ENCODE data around the gene SCD5.
"Not testable (repeated sequence)": the region's sequence is repeated elsewhere in the genome, so short reads cannot be mapped to it uniquely, and the experiment has no call there.

The SCD5 gene

DNA sequence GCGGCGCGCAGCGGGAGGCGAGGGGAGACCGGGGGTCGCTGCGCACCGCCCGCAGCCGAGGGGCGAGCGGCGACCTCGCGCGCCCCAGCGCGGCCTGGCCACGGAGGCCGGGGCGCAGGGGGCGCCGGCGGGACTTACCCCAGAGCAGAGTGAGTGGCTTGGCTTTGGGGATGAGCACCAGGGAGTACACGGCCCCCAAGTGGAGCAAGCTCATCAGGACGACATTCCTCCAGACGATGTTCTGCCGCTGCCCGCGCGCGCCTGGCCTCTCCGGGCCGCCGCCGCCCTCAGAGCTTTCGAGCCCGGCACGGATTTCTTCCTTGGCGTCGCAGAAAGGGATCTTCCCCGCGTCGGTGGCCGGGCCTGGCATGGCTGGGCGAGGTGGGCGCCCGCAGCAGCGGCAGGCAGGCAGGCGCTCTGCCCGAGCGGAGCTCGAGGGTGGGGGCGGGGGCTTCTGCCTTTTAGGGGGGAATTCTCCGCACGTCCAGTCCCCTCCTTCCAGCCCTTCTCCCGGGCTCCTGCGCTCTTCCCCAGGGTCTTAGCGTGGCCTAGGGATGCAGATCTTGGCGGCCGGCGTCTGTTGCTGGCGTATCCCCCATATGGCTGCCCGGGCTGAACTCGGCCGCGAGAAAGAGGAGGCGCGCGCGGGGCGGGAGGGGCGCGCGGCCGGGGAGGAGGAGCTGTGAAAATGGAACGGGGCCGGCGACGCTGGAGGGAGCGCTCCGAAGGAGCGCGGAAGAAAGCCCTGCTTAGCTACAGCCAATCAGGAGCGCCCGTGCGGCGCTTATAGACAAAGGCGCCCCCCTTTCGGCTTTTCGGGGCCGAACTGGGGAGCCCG is at the start of gene SCD5:
TSS of gene SCD5 (minus strand) at position 629 of the 838 bp plus-strand sequence. CDS start at position 370, 259 bp downstream.
- in situ Hi-C loops (cut with MboI; ENCODE audit: low sequenced_read_pairs) = no loop called here

GRCh38 chr4:82842593-82842992 is 44.0 kb upstream of the SCD5 start:
- in situ Hi-C loops (cut with MboI; ENCODE audit: low sequenced_read_pairs) = no loop called here

DNA sequence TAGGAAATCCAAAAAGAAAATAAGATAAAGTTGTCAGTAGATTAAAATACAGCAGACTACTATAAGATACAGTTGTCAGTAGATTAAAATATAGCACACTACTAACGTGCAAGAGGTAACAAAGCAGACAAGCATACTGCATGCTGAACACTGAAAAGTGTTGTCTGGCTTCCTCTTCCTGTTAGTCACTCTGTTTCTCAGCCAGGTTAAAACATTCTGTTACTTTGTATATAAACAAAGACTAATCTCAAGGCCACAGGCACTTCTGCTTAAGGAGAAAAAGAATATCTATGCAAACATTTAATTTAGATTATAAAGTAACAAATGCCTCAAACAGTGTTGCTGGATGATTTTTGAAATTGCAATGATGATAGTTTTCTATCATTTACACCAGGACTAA is 41.0 kb upstream of the SCD5 start:
- in situ Hi-C loops (cut with MboI; ENCODE audit: low sequenced_read_pairs) = no loop called here

DNA sequence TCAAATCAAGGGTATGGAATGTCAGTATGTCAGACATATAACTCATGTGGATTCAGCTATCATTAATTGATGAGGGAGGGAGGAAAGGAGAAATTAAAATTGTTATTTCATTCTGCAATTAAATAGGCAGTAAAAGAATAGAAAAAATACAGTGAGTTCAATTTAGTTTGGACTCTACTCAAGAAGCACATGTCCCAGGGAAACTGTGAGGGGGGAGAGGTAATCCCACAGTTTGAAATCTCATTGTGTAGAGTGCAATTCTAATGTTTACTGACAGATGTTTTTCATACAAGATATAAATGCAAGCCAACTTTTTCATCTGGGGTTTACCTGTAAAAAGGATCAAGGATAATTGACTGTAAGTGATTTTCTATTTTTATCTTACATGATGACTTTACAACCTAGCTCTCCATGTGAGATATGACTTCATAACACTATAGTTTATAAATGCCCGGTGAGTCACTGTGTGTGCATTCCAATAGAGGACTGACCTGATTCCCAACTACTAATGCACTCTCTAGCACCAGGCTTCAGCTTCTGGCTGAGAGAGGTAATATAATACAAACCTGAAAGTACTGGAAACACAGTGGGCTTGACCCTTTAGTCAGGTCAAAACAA is 35.2 kb upstream of the SCD5 start:
- in situ Hi-C loops (cut with MboI; ENCODE audit: low sequenced_read_pairs) = no loop called here

DNA sequence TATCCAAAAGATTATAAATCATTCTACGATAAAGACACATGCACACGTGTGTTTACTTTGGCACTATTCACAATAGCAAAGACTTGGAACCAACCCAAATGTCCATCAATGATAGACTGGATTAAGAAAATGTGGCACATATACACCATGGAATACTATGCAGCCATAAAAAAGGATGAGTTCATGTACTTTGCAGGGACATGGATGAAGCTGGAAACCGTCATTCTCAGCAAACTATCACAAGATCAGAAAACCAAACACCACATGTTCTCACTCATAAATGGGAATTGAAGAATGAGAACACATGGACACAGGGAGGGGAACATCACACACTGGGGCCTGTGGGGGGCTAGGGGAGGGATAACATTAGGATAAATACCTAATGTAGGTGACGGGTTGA is 34.5 kb upstream of the SCD5 start:
- in situ Hi-C loops (cut with MboI; ENCODE audit: low sequenced_read_pairs) = not testable (repeated sequence)

GRCh38 chr4:82825425-82825824 is 26.8 kb upstream of the SCD5 start:
- in situ Hi-C loops (cut with MboI; ENCODE audit: low sequenced_read_pairs) = no loop called here

GRCh38 chr4:82823062-82823461 is 24.5 kb upstream of the SCD5 start:
- in situ Hi-C loops (cut with MboI; ENCODE audit: low sequenced_read_pairs) = no loop called here

GRCh38 chr4:82820689-82821088 is 22.1 kb upstream of the SCD5 start:
- in situ Hi-C loops (cut with MboI; ENCODE audit: low sequenced_read_pairs) = no loop called here

GRCh38 chr4:82818664-82819662 is 20.4 kb upstream of the SCD5 start:
- in situ Hi-C loops (cut with MboI; ENCODE audit: low sequenced_read_pairs) = no loop called here

DNA sequence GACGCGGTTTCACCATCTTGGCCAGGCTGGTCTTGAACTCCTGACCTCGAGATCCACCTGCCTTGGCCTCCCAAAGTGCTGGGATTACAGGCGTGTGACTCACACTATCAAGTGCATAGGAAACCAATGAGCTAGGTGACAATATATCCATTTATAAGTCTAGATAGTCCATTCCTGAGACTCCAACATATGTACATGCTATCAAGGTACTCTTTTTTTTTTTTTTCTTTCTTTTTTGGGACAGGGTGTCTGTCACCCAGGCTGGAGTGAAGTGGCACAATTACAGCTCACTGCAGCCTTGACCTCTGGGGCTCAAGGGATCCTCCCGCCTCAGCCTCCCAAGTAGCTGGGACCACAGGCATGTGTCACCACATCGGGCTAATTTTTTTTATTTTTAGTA is 18.3 kb upstream of the SCD5 start:
- in situ Hi-C loops (cut with MboI; ENCODE audit: low sequenced_read_pairs) = not testable (repeated sequence)

DNA sequence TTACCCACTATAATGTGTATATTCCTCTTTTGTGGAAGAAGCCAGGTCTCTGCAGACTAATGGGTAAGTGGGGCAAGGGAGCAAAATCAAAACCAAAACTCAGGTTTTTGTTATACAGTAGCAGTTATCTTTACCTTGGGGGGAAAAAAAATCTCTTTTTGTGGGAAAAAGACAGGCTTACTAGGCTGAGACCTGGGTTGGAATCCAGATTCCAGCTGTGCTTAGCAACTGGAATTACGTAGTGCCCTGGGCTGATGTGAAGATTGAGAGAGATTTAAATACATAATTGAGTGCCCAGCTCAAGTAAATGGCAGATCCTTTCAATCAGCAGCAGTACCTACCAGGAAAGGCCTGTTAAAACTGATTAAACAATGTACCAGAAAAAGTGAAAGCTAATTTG is 15.4 kb upstream of the SCD5 start:
- in situ Hi-C loops (cut with MboI; ENCODE audit: low sequenced_read_pairs) = no loop called here

DNA sequence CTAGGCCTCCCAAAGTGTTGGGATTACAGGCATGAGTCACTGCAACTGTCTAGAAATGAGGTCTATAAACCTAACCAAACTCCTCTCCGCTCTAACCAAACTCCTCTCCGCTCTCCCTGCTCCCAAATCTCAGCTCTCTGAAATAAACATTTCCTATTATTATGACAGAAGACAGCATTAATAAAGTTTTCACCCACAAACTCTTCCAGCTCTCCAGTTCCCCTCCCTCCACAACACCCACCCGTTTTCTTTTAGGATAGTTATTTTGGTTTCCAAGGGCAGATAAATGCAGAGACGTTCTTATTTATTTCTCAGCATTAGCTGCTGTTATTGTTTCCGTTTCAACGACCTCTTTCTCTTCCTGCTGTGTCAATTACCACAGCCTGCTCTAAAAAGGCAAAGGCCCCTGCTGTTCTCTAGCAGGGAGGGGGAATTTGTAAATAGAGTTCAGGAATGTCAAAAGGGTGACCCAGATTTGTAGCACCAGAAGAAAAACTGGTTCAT is 13.3 kb upstream of the SCD5 start:
- in situ Hi-C loops (cut with MboI; ENCODE audit: low sequenced_read_pairs) = no loop called here

GRCh38 chr4:82811392-82811791 is 12.8 kb upstream of the SCD5 start:
- in situ Hi-C loops (cut with MboI; ENCODE audit: low sequenced_read_pairs) = no loop called here

GRCh38 chr4:82810176-82810575 is 11.6 kb upstream of the SCD5 start:
- in situ Hi-C loops (cut with MboI; ENCODE audit: low sequenced_read_pairs) = no loop called here

DNA sequence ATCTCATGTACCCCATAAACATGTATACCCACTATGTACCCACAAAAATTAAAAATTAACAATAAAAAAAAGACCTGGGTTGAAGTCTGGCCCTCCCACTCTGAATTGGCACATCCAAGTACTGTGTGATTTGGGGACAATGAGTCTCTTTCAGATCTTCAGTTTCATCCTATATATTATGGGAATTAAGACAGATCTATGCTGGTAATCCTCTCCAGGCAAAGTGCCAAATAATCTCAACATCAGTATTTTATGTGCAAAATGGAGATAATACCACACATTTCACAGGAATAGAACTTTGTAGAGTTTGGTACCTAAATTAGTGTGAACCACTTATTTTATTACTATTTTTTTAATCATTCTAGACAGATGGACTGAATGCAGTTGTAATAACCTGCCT is 11.0 kb upstream of the SCD5 start:
- in situ Hi-C loops (cut with MboI; ENCODE audit: low sequenced_read_pairs) = no loop called here

DNA sequence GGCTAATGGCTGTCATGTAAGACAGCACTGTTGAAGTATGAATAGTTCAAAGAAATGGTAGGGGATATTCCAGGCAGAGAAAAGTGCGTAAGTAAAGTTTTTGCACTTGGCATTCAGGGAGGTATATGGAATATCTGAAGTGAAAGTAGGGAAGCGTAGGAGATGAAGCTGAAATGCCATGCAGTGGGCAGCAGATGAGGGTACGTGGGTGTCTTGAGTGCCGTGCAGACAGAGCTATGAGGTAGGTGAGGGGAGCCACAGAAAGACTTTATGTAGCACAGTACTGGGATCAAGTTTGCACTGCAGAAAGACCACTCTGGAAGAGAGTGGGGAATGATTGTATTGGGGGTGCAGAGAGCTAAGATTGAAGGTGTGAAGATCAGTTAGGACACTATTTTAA is 5.2 kb upstream of the SCD5 start:
- in situ Hi-C loops (cut with MboI; ENCODE audit: low sequenced_read_pairs) = no loop called here

- in situ Hi-C loops (cut with MboI; ENCODE audit: low sequenced_read_pairs) = no loop called here
Observed at GRCh38 chr4:82802911-82803310, 4.3 kb upstream of the SCD5 start.

DNA sequence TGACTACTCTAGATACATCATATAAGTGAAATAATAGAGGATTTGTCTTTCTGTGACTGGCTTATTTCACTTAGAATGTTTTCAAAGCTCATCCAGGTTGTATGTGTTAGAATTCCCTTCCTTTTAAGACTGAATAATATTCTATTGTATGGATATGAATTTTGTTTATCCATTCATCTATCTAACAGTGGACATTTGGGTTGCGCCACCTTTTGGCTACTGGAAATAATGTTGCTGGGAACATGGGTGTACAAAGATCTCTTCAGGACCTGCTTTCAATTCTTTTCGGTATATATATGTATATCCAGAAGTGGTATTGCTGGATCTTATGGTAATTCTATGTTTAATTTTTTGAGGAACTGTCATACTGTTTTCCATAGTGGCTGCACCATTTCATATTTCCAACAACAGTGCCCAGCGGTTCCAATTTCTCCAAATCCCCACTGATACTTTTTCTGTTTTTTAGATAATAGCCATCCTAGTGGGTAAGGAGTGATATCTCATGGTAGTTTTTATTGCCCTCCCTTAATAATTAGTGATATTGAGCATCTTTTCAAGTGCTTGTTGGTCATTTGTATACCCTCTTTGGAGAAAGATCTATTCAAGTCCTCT is 3.4 kb upstream of the SCD5 start:
- in situ Hi-C loops (cut with MboI; ENCODE audit: low sequenced_read_pairs) = no loop called here

GRCh38 chr4:82799006-82799881 is 648 bp upstream of the SCD5 start:
- in situ Hi-C loops (cut with MboI; ENCODE audit: low sequenced_read_pairs) = no loop called here
